KMS-11 (cell line): ENCODE results near the gene BEST1.
"Not testable (repeated sequence)": the region's sequence is repeated elsewhere in the genome, so short reads cannot be mapped to it uniquely, and the experiment has no call there.

Experiments
- H2AFZ ChIP-seq: fragments of 200-600 bp; sonication (generic); 2 replicates; pipeline ENCODE4 v1.6.1; 2016; ENCODE audit warnings: antibody characterized with exemption, mixed run types, low read depth
- H3K27ac ChIP-seq: fragments of 200-600 bp; sonication (generic); 2 replicates; pipeline ENCODE4 v1.6.1; 2016; ENCODE audit warnings: mild to moderate bottlenecking, mixed run types
- H3K27me3 ChIP-seq: fragments of 200-600 bp; sonication (generic); 2 replicates; pipeline ENCODE4 v1.6.1; 2017; ENCODE audit warnings: mild to moderate bottlenecking, low read depth, mixed run types, moderate library complexity; ENCODE audit not compliant: insufficient read depth
- H3K36me3 ChIP-seq: fragments of 200-600 bp; sonication (generic); 2 replicates; pipeline ENCODE4 v1.6.1; 2017; ENCODE audit warnings: mild to moderate bottlenecking, mixed run types; ENCODE audit not compliant: insufficient read depth
- H3K4me1 ChIP-seq: fragments of 200-600 bp; sonication (generic); 2 replicates; pipeline ENCODE4 v1.6.1; 2016; ENCODE audit warnings: mild to moderate bottlenecking, low read depth, mixed run types; ENCODE audit not compliant: poor library complexity, severe bottlenecking
- H3K4me2 ChIP-seq: fragments of 200-600 bp; sonication (generic); 2 replicates; pipeline ENCODE4 v1.7.0; 2016; ENCODE audit warnings: mild to moderate bottlenecking, mixed run types
- H3K4me3 ChIP-seq: fragments of 200-600 bp; sonication (generic); IDR thresholded peaks from 2 replicates; pipeline ENCODE4 v1.6.1; 2017; ENCODE audit warnings: low read depth, low read length, mixed read lengths; ENCODE audit not compliant: insufficient read depth
- H3K79me2 ChIP-seq: fragments of 200-600 bp; sonication (generic); 2 replicates; pipeline ENCODE4 v1.6.1; 2016; ENCODE audit warnings: low read depth, mixed run types; ENCODE audit not compliant: insufficient read depth
- H3K9ac ChIP-seq: fragments of 200-600 bp; sonication (generic); 2 replicates; pipeline ENCODE4 v1.6.1; 2016; ENCODE audit warnings: mild to moderate bottlenecking, mixed run types
- H4K20me1 ChIP-seq: fragments of 200-600 bp; sonication (generic); 2 replicates; pipeline ENCODE4 v1.6.1; 2016; ENCODE audit warnings: mild to moderate bottlenecking, mixed run types; ENCODE audit not compliant: insufficient read depth
- CTCF ChIP-seq: fragments of 200-600 bp; sonication (generic); conservative IDR thresholded peaks from 2 replicates; pipeline ENCODE4 v1.6.1; 2017; ENCODE audit warnings: low read depth, mild to moderate bottlenecking, antibody characterized with exemption, low read length, moderate library complexity, mixed read lengths

BEST1 gene

GRCh38 chr11:61948505-61948904 is 1.6 kb upstream of the BEST1 start:
- Histone ChIP-seq H3K27ac (no peak overlapping the region), H3K4me1 (peaks cover 32% of the 10 kb centered on the region), H3K27me3 (no peaks in the 10 kb centered on the region), H2AFZ (no peak overlapping the region), H3K9ac (no peak overlapping the region), H3K36me3 (no peaks in the 10 kb centered on the region), H3K4me2 (no peak overlapping the region), H3K79me2 (no peaks in the 10 kb centered on the region), H3K4me3 (no peak overlapping the region), H4K20me1 (no peaks in the 10 kb centered on the region)
- TF ChIP-seq CTCF, result no peak

DNA sequence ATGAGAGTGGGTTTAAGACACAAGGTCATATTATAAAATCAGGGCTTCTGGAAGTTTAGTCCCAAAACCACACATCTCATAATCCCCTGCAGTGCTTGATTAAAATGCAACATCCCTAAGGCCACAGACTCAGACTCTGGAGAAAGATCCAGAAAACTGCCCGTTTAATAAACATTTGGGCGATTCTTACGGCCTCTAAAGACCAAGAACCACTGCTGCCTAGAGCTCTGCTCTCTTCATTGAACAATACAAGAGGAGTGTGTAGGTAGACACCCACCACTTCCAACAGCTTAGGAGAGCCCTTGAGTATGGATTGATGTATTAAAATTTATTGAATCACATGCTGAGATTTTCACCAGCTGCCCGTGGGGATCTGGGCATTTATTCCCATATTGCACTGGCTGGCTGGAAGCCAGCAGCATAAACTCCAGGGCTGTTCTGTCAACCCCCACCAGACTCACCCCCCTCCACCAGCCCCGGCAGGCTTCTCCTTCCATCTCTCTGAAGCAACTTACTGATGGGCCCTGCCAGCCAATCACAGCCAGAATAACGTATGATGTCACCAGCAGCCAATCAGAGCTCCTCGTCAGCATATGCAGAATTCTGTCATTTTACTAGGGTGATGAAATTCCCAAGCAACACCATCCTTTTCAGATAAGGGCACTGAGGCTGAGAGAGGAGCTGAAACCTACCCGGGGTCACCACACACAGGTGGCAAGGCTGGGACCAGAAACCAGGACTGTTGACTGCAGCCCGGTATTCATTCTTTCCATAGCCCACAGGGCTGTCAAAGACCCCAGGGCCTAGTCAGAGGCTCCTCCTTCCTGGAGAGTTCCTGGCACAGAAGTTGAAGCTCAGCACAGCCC is 749 bp upstream of the BEST1 start:
- Histone ChIP-seq H3K27me3 (no peaks in the 10 kb centered on the region), H3K4me1 (peaks cover 32% of the 10 kb centered on the region), H2AFZ (peak overlapping the region; percentile 64), H3K9ac (no peak overlapping the region), H3K4me3 (no peak overlapping the region), H3K79me2 (no peaks in the 10 kb centered on the region), H3K4me2 (peak overlapping the region; percentile 34), H3K27ac (peak overlapping the region; percentile 32), H3K36me3 (no peaks in the 10 kb centered on the region), H4K20me1 (no peaks in the 10 kb centered on the region)
- TF ChIP-seq CTCF, result no peak

GRCh38 chr11:61951484-61952135 is 1.5 kb downstream of the BEST1 start:
- Histone ChIP-seq H3K79me2 (no peaks in the 10 kb centered on the region), H3K4me2 (no peak overlapping the region), H3K4me3 (no peak overlapping the region), H3K27me3 (no peaks in the 10 kb centered on the region), H3K4me1 (peaks cover 32% of the 10 kb centered on the region), H3K27ac (no peak overlapping the region), H3K36me3 (no peaks in the 10 kb centered on the region), H3K9ac (no peak overlapping the region), H4K20me1 (no peaks in the 10 kb centered on the region), H2AFZ (no peak overlapping the region)
- TF ChIP-seq CTCF, result no peak

- no peaks in the 10 kb centered on the region for H3K27me3 ChIP-seq
- H3K36me3 ChIP-seq, result no peaks in the 10 kb centered on the region
- H3K27ac ChIP-seq, result no peak overlapping the region
- no peak for TF ChIP-seq CTCF
- H4K20me1 ChIP-seq, result no peaks in the 10 kb centered on the region
- H2AFZ ChIP-seq, result no peak overlapping the region
- H3K4me2 ChIP-seq, result no peak overlapping the region
- peaks cover 25% of the 10 kb centered on the region for H3K4me1 ChIP-seq
- no peak overlapping the region for H3K4me3 ChIP-seq
- no peaks in the 10 kb centered on the region for H3K79me2 ChIP-seq
- no peak overlapping the region for H3K9ac ChIP-seq
These were observed 2.7 kb downstream of the BEST1 start for GRCh38 chr11:61952882-61953281.

GRCh38 chr11:61953632-61954031 is 3.5 kb downstream of the BEST1 start:
- not testable (repeated sequence) for H2AFZ ChIP-seq, H3K36me3 ChIP-seq, H3K27ac ChIP-seq, H3K4me2 ChIP-seq, H4K20me1 ChIP-seq, H3K79me2 ChIP-seq, H3K4me3 ChIP-seq, H3K9ac ChIP-seq, H3K27me3 ChIP-seq
- H3K4me1 ChIP-seq, result peaks cover 23% of the 10 kb centered on the region
